SK-N-SH (cell line): ENCODE data around the gene CASP4. TPM values are rescaled to one million over a fixed set of nuclear protein-coding genes. Genes with fewer than 3 reads are reported as not detected.

ENCODE experiments used
- CTCF ChIA-PET: fragments of 300-600, 350-600 bp; formaldehyde crosslinking; extraction: SDS; loops from one replicate; lab custom pipeline; 2021; lab: Yijun Ruan, JAX
- POLR2A ChIA-PET: fragments of 350-600 bp; sonication (Branson Sonifier 250); formaldehyde crosslinking; extraction: SDS; loops from one replicate; lab custom pipeline; 2020; ENCODE audit warnings: antibody characterized with exemption, inconsistent platforms; lab: Yijun Ruan, JAX
- DNase-seq: peaks from one replicate; pipeline ENCODE4 v3.0.0; 2012
- H2AFZ ChIP-seq: fragments of 200-600 bp; sonication (generic); 2 replicates; pipeline ENCODE4 v1.8.1; 2016; ENCODE audit warnings: antibody characterized with exemption, mild to moderate bottlenecking, low read depth
- H3F3A ChIP-seq: fragments of 200-600 bp; sonication (generic); replicated peaks from 2 replicates; pipeline ENCODE3; 2016; ENCODE audit warnings: antibody characterized with exemption, mild to moderate bottlenecking; ENCODE audit not compliant: insufficient read depth
- H3K27ac ChIP-seq, 2 experiments: fragments of 200-500 bp in 1 of 2; fragments of 200-600 bp in 1 of 2; sonication (Bioruptor generic) in 1 of 2; sonication (generic), shearing (Covaris generic) in 1 of 2; 2 replicates each; pipeline versions ENCODE4 v1.5.1 to v1.6.1; 2014 to 2016; ENCODE audit warnings: low read depth in 2 of 2, inconsistent platforms in 1 of 2, low read length in 1 of 2, mild to moderate bottlenecking in 1 of 2, mixed read lengths in 1 of 2
- H3K27me3 ChIP-seq: fragments of 200-600 bp; sonication (generic), shearing (Covaris generic); 2 replicates; pipeline ENCODE4 v1.6.1; 2016; ENCODE audit warnings: mixed run types; ENCODE audit not compliant: insufficient read depth
- H3K36me3 ChIP-seq, 2 experiments: fragments of 200-500 bp in 1 of 2; fragments of 200-600 bp in 1 of 2; sonication (Bioruptor generic) in 1 of 2; sonication (generic) in 1 of 2; replicated peaks in 1 of 2; 2 replicates each; pipeline versions ENCODE3 to v1.5.1; 2014 to 2016; ENCODE audit warnings: low read length in 1 of 2, mild to moderate bottlenecking in 1 of 2; ENCODE audit not compliant: insufficient read depth in 2 of 2, control insufficient read depth in 1 of 2
- H3K4me1 ChIP-seq, 2 experiments: fragments of 200-500 bp in 1 of 2; fragments of 200-600 bp in 1 of 2; sonication (Bioruptor generic) in 1 of 2; sonication (generic), shearing (Covaris generic) in 1 of 2; 2 replicates each; pipeline versions ENCODE4 v1.5.1 to v1.6.1; 2014 to 2016; ENCODE audit warnings: low read depth in 1 of 2, low read length in 1 of 2, mixed run types in 1 of 2; ENCODE audit not compliant: insufficient read depth in 2 of 2, control insufficient read depth in 1 of 2
- H3K4me2 ChIP-seq: fragments of 200-600 bp; sonication (generic), shearing (Covaris generic); 2 replicates; pipeline ENCODE4 v1.6.1; 2017; ENCODE audit warnings: mixed run types
- H3K4me3 ChIP-seq, 2 experiments: fragments of 200-500 bp in 1 of 2; fragments of 200-600 bp in 1 of 2; sonication (Bioruptor generic) in 1 of 2; sonication (generic), shearing (Covaris generic) in 1 of 2; 2 replicates each; pipeline versions ENCODE4 v1.5.1 to v1.8.1; 2014 to 2016; ENCODE audit warnings: low read depth in 2 of 2, inconsistent platforms in 1 of 2, low read length in 1 of 2, mild to moderate bottlenecking in 1 of 2, mixed read lengths in 1 of 2, moderate library complexity in 1 of 2
- H3K79me2 ChIP-seq: fragments of 200-600 bp; sonication (generic); 2 replicates; pipeline ENCODE4 v1.8.1; 2017; ENCODE audit warnings: mild to moderate bottlenecking; ENCODE audit not compliant: insufficient read depth
- H3K9ac ChIP-seq: fragments of 200-600 bp; sonication (generic); 2 replicates; pipeline ENCODE4 v1.6.1; 2017; ENCODE audit warnings: mixed run types
- H3K9me2 ChIP-seq: fragments of 200-600 bp; sonication (generic); 2 replicates; pipeline ENCODE4 v1.6.1; 2017; ENCODE audit warnings: mixed run types
- H3K9me3 ChIP-seq: fragments of 200-600 bp; sonication (generic); 2 replicates; pipeline ENCODE4 v1.6.1; 2017; ENCODE audit warnings: mixed run types, mild to moderate bottlenecking, moderate library complexity
- H4K20me1 ChIP-seq: fragments of 200-600 bp; sonication (generic); 2 replicates; pipeline ENCODE4 v1.6.1; 2017; ENCODE audit warnings: mild to moderate bottlenecking, mixed run types; ENCODE audit not compliant: insufficient read depth
- ELF1 ChIP-seq: IDR thresholded peaks from 2 replicates; pipeline ENCODE4 v1.4.0; 2012
- EZH2phosphoT487 ChIP-seq: fragments of 200-600 bp; sonication (generic); IDR thresholded peaks from 2 replicates; pipeline ENCODE4 v1.6.1; 2017; ENCODE audit warnings: low read depth, mixed run types, mild to moderate bottlenecking, antibody characterized with exemption, moderate library complexity, borderline replicate concordance
- FOSL2 ChIP-seq: IDR thresholded peaks from 2 replicates; pipeline ENCODE4 v1.4.0; 2012; ENCODE audit warnings: low read depth, mild to moderate bottlenecking, moderate library complexity, borderline replicate concordance
- FOXJ3 ChIP-seq: sonication (generic); formaldehyde crosslinking; IDR thresholded peaks from 2 replicates; pipeline ENCODE4 v1.5.1; 2020; ENCODE audit warnings: mild to moderate bottlenecking, missing genetic modification reagents
- GATA2 ChIP-seq: sonication (generic); formaldehyde crosslinking; IDR thresholded peaks from 2 replicates; pipeline ENCODE4 v1.5.0; 2020; ENCODE audit warnings: mild to moderate bottlenecking, missing genetic modification reagents
- MAX ChIP-seq: IDR thresholded peaks from 2 replicates; pipeline ENCODE4 v1.4.0; 2012; ENCODE audit warnings: low read depth
- MEF2A ChIP-seq: IDR thresholded peaks from 2 replicates; pipeline ENCODE4 v1.4.0; 2012; ENCODE audit warnings: low read depth, borderline replicate concordance
- MXI1 ChIP-seq: IDR thresholded peaks from 2 replicates; pipeline ENCODE4 v1.6.1; 2012; ENCODE audit warnings: mild to moderate bottlenecking, low read depth, low read length, improper control_type of control experiment
- NRF1 ChIP-seq: IDR thresholded peaks from 2 replicates; pipeline ENCODE4 v1.6.1; 2012; ENCODE audit warnings: low read depth, mild to moderate bottlenecking, low read length
- POLR2AphosphoS5 ChIP-seq: IDR thresholded peaks from 2 replicates; pipeline ENCODE4 v1.6.1; 2012; ENCODE audit warnings: low read depth, low read length
- SIN3A ChIP-seq: IDR thresholded peaks from 2 replicates; pipeline ENCODE4 v1.6.1; 2012; ENCODE audit warnings: low read depth, mild to moderate bottlenecking, low read length, moderate library complexity, borderline replicate concordance
- SMC3 ChIP-seq: IDR thresholded peaks from 2 replicates; pipeline ENCODE4 v1.6.1; 2012; ENCODE audit warnings: low read depth, low read length, improper control_type of control experiment
- TAF1 ChIP-seq: IDR thresholded peaks from 2 replicates; pipeline ENCODE4 v1.6.1; 2012; ENCODE audit warnings: low read depth, mild to moderate bottlenecking, low read length, moderate library complexity, borderline replicate concordance
- TCF12 ChIP-seq: IDR thresholded peaks from 2 replicates; pipeline ENCODE4 v1.4.0; 2012
- TEAD4 ChIP-seq: IDR thresholded peaks from 2 replicates; pipeline ENCODE4 v1.4.0; 2012; ENCODE audit warnings: mild to moderate bottlenecking, borderline replicate concordance; ENCODE audit not compliant: insufficient read depth
- USF1 ChIP-seq: IDR thresholded peaks from 2 replicates; pipeline ENCODE4 v1.4.0; 2012; ENCODE audit warnings: low read depth, borderline replicate concordance
- YY1 ChIP-seq: IDR thresholded peaks from 2 replicates; pipeline ENCODE4 v1.4.0; 2012; ENCODE audit warnings: low read depth, mild to moderate bottlenecking
- ZBTB33 ChIP-seq: IDR thresholded peaks from 2 replicates; pipeline ENCODE4 v1.4.0; 2012; ENCODE audit warnings: low read depth, borderline replicate concordance
- WGBS: methylation state at CpG from one replicate; pipeline ENCODE4 v1.1.6; 2017; ENCODE audit warnings: low lambda C conversion rate; 5-methylcytosine and 5-hydroxymethylcytosine counted together
- polyA plus RNA-seq, 3 experiments: library from polyadenylated mRNA; depleted of rRNA; stranded (reverse); fragments of >200 nt; gene quantifications; 2 replicates each; pipeline ENCODE4 v1.2.3, GENCODE V29; 2012
- TF ChIP-seq, protein P1 (sequence below): fragments of 200-600 bp; sonication (generic); IDR thresholded peaks from 2 replicates; pipeline ENCODE4 v1.6.1; 2017; ENCODE audit warnings: antibody characterized with exemption, mild to moderate bottlenecking, moderate library complexity
- TF ChIP-seq, protein P2 (sequence below): fragments of 150-350 bp; IDR thresholded peaks from 2 replicates; pipeline ENCODE4 v1.6.1; 2017; ENCODE audit warnings: antibody characterized with exemption, low read length, low read depth, borderline replicate concordance
- TF ChIP-seq, protein P3 (sequence below): IDR thresholded peaks from 2 replicates; pipeline ENCODE4; 2012

Gene CASP4
- 9.1 and 13.6 TPM in 2 replicates for polyA plus RNA-seq (2012; rRNA removed)
- polyA plus RNA-seq (2012; cell fraction: cytosol; rRNA removed): 11.3 and 12.8 TPM in 2 replicates
- polyA plus RNA-seq (2012; cell fraction: nucleus; rRNA removed): 5.2 and 8.4 TPM in 2 replicates

- Histone ChIP-seq H3K9me2 (no peaks in the 10 kb centered on the region), H3K79me2 (no peaks in the 10 kb centered on the region), H3K9ac (peak within 1 kb of the TSS; percentile 50), H3K4me1 (no peaks in the 10 kb centered on the region; a peak in 1 of 4 replicates), H3K36me3 (no peaks in the 10 kb centered on the region), H4K20me1 (no peaks in the 10 kb centered on the region), H3K27ac (peak within 1 kb of the TSS in 1 of 2 experiments; percentile 72; a peak in 3 of 4 replicates), H2AFZ (peak within 1 kb of the TSS; percentile 80), H3K4me3 (peak within 1 kb of the TSS; percentile 46 to 49), H3K27me3 (no peaks in the 10 kb centered on the region), H3F3A (no peaks in the 10 kb centered on the region), H3K4me2 (peak within 1 kb of the TSS; percentile 57), H3K9me3 (no peaks in the 10 kb centered on the region)
- 17% methylated on average over 4 of the region's 4 CpGs for WGBS
- ChIA-PET CTCF (interaction anchor here (1.1 kb wide), 1 partner anchor 22 kb away, joined by 3 read pairs; no protein-coding TSS in a partner anchor), POLR2A (no interaction called here)
- TF ChIP-seq, protein P1, sequence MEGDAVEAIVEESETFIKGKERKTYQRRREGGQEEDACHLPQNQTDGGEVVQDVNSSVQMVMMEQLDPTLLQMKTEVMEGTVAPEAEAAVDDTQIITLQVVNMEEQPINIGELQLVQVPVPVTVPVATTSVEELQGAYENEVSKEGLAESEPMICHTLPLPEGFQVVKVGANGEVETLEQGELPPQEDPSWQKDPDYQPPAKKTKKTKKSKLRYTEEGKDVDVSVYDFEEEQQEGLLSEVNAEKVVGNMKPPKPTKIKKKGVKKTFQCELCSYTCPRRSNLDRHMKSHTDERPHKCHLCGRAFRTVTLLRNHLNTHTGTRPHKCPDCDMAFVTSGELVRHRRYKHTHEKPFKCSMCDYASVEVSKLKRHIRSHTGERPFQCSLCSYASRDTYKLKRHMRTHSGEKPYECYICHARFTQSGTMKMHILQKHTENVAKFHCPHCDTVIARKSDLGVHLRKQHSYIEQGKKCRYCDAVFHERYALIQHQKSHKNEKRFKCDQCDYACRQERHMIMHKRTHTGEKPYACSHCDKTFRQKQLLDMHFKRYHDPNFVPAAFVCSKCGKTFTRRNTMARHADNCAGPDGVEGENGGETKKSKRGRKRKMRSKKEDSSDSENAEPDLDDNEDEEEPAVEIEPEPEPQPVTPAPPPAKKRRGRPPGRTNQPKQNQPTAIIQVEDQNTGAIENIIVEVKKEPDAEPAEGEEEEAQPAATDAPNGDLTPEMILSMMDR: no peak
- TF ChIP-seq TCF12: peak; percentile 57
- TF ChIP-seq ELF1: peak; percentile 39; the same call in 1 of the 2 replicates
- no peak for TF ChIP-seq USF1
- peak; percentile 1 for DNase-seq
These were observed at the start of gene CASP4 for GRCh38 chr11:104968355-104968855. CASP4 (minus strand) TSS chr11:104968574; CDS start chr11:104968525, 49 bp downstream.

DNA sequence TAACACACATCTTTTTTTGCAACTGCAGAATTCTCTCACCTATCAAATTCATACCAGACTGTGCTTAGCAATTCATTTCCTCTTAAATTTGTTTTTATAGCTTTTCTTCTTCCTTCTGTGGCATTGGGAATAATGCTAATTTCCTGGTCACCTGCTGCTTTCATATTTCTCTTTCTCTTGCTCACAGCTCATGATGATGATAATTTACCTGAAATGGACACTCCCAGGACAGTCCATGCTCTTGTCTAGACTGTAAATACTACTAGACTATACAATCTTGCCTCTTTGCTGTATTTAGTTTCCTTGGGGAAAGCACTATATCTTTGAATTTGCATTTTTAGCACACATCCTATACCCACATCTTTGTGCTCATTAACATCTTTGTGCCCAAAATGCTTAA is 39.1 kb upstream of the CASP4 start:
- no peaks in the 10 kb centered on the region for H3K36me3 ChIP-seq
- POLR2A ChIA-PET: no interaction called here
- H3K79me2 ChIP-seq: no peaks in the 10 kb centered on the region
- TF ChIP-seq SIN3A: no peak
- TF ChIP-seq FOXJ3: no peak
- TF ChIP-seq ZBTB33: no peak
- no peak for TF ChIP-seq MXI1
- no peak for TF ChIP-seq NRF1
- no peak for TF ChIP-seq YY1
- no peak for TF ChIP-seq GATA2 (CRISPR knock-in tag)
- TF ChIP-seq POLR2AphosphoS5: no peak
- TF ChIP-seq ELF1: no peak
- TF ChIP-seq, protein P2, sequence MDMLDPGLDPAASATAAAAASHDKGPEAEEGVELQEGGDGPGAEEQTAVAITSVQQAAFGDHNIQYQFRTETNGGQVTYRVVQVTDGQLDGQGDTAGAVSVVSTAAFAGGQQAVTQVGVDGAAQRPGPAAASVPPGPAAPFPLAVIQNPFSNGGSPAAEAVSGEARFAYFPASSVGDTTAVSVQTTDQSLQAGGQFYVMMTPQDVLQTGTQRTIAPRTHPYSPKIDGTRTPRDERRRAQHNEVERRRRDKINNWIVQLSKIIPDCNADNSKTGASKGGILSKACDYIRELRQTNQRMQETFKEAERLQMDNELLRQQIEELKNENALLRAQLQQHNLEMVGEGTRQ: no peak
- TF ChIP-seq SMC3: no peak
- no peak for TF ChIP-seq FOSL2
- no peak for TF ChIP-seq TCF12
- TF ChIP-seq, protein P3, sequence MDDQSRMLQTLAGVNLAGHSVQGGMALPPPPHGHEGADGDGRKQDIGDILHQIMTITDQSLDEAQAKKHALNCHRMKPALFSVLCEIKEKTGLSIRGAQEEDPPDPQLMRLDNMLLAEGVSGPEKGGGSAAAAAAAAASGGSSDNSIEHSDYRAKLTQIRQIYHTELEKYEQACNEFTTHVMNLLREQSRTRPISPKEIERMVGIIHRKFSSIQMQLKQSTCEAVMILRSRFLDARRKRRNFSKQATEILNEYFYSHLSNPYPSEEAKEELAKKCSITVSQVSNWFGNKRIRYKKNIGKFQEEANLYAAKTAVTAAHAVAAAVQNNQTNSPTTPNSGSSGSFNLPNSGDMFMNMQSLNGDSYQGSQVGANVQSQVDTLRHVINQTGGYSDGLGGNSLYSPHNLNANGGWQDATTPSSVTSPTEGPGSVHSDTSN: no peak
- TF ChIP-seq TEAD4: no peak
- TF ChIP-seq TAF1: no peak
- no peak for TF ChIP-seq EZH2phosphoT487
- no peak for TF ChIP-seq MAX
- no peak for TF ChIP-seq MEF2A

More for the DNA sequence above, 39.1 kb upstream of the CASP4 start:
- H3K4me3 ChIP-seq: no peak overlapping the region
- H3K27ac ChIP-seq: no peak overlapping the region
- CTCF ChIA-PET: no interaction called here
- no peaks in the 10 kb centered on the region for H3K9me2 ChIP-seq
- H3K9ac ChIP-seq: no peak overlapping the region
- peaks cover 0 to 5% of the 10 kb centered on the region in 2 experiments; a peak in 2 of 4 replicates for H3K4me1 ChIP-seq
- H3K4me2 ChIP-seq: no peak overlapping the region
- H3K9me3 ChIP-seq: no peaks in the 10 kb centered on the region
- 0 out of 2 replicates have a peak overlapping the region, but pooled peaks have one; percentile 41 for H2AFZ ChIP-seq
- DNase-seq: no peak
- H3F3A ChIP-seq: no peaks in the 10 kb centered on the region
- H3K27me3 ChIP-seq: no peaks in the 10 kb centered on the region
- H4K20me1 ChIP-seq: no peaks in the 10 kb centered on the region
